ENCODE results near the gene EGFR.

The EGFR gene

GRCh38 chr7:55052741-55053427 lies 34.1 kb downstream of the EGFR start:
- TF ChIP-seq ZFX (IDR thresholded peaks at IDR 0.05) (no peak), CTCF (conservative IDR thresholded peaks at IDR 0.05) (no peak)
- H3K27ac ChIP-seq = peak overlapping the region; percentile 22; the same call in 1 of the 2 replicates

GRCh38 chr7:55053651-55054571 lies 35.1 kb downstream of the EGFR start:
- H3K27ac ChIP-seq = peak overlapping the region; percentile 22
- TF ChIP-seq CTCF (conservative IDR thresholded peaks at IDR 0.05) = no peak

GRCh38 chr7:55054758-55055157 lies 35.9 kb downstream of the EGFR start:
- TF ChIP-seq CTCF (conservative IDR thresholded peaks at IDR 0.05) (no peak), ZFX (IDR thresholded peaks at IDR 0.05) (no peak)
- no peak overlapping the region for H3K27ac ChIP-seq

GRCh38 chr7:55055479-55055878 lies 36.7 kb downstream of the EGFR start:
- TF ChIP-seq ZFX (IDR thresholded peaks at IDR 0.05) (no peak), CTCF (conservative IDR thresholded peaks at IDR 0.05) (no peak)

GRCh38 chr7:55056068-55056467 lies 37.3 kb downstream of the EGFR start:
- no peak for TF ChIP-seq ZFX (IDR thresholded peaks at IDR 0.05)
- TF ChIP-seq CTCF (conservative IDR thresholded peaks at IDR 0.05) = no peak
- H3K27ac ChIP-seq = no peak overlapping the region

More at GRCh38 chr7:55055479-55055878, 36.7 kb downstream of the EGFR start:
- no peak overlapping the region for H3K27ac ChIP-seq

DNA sequence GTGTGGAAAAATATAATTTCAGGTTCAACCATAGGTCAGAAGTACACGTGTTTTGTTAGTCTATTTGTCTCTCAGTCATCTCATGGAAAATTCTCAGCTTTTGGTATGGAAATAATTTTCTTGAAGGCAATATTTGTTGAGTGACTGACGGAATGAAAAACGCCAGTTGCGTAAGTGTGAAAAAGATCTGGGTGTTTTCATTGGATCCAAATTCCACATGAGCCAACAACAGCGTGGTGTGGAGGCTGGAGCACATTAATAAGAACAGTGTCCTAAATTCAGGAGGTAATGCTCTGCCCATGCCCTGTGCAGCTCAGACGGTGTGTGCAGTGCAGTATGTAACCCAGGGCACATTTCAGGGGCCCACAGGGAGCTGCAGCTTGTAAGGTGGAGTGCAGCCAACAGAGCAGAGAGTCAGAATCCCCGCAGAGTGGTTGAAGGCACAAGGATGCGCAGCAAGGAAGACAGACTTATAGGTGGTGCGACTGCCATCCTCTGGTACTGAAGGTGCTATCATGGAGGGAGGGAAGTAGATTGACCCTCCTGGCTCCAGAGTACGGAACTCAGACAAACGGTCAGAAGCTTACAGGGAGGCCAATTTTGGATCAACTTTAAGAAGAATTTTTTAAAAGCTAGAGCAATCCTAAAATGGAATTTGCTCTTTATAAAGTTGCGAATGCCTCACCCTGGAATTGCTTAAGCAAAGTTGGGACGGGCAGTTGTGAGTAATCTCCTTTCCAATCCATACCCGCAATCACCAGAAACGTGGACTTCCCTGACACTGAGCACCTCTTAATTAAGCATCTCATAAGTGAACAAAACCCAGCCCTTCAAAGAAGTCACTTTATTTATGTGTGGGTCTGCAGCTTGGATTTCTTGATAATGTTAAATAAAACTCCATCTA lies 38.0 kb downstream of the EGFR start:
- TF ChIP-seq CTCF (conservative IDR thresholded peaks at IDR 0.05) (no peak), ZFX (IDR thresholded peaks at IDR 0.05) (no peak)
- no peak overlapping the region for H3K27ac ChIP-seq

Data from C4-2B (cell line).